OCI-LY7 (cell line): Measurements from ENCODE around the gene CUEDC1.

Source experiments
- EZH2phosphoT487 ChIP-seq: fragments of 200-600 bp; sonication (generic); IDR thresholded peaks from 2 replicates; pipeline ENCODE4 v1.6.1; 2018; ENCODE audit warnings: low read depth, borderline replicate concordance, mild to moderate bottlenecking, mixed run types, antibody characterized with exemption, low read length, moderate library complexity, mixed read lengths
- TF ChIP-seq, protein P1 (sequence below): fragments of 200-600 bp; sonication (generic); conservative IDR thresholded peaks from 2 replicates; pipeline ENCODE4 v1.5.1; 2014; ENCODE audit warnings: mild to moderate bottlenecking, antibody characterized with exemption, low read length, moderate library complexity, mixed read lengths

DNA sequence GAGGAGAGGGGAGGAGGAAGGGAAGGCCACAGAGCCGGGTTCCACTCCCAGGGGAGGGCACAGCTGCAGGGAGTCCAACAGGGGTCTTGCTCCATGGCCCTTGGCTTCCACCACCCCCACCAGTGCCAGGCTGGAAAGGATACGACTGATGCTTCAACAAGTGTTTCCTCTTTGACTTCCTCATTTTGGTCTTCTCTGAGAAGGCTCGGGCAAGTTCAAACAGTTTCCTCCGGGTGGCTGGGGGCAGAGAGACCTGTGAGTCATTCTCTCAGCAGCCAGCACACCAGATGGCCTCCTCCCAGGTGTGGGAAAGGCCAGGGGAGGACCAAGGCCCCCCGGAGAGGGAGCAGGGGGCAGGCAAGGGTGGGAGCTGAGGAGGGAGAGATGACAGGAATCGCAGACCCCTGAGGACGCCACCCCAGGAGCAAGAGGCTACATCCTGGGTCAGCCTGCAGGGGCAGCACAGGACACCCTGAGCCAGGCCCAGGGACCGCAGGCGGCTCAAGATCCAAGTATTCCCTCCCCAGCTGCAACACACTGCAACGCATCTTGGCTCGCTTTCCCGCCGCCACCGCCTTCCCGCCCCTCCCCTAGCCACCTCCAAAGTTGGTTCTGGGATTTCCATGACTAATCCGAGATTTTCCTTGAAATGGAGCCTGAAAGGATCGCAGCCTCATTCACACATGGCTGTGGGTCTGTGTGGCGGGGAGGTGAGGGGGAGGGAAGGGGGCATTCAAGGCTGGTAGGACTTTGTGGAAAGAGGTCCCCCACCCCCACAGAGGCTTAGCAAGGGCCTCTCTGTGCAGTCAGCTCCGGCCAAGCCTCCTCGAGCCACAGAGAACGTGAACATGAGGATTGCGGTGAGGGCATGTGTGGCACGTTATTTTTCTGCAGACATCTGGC, 87.0 kb downstream of the CUEDC1 start:
- TF ChIP-seq, protein P1, sequence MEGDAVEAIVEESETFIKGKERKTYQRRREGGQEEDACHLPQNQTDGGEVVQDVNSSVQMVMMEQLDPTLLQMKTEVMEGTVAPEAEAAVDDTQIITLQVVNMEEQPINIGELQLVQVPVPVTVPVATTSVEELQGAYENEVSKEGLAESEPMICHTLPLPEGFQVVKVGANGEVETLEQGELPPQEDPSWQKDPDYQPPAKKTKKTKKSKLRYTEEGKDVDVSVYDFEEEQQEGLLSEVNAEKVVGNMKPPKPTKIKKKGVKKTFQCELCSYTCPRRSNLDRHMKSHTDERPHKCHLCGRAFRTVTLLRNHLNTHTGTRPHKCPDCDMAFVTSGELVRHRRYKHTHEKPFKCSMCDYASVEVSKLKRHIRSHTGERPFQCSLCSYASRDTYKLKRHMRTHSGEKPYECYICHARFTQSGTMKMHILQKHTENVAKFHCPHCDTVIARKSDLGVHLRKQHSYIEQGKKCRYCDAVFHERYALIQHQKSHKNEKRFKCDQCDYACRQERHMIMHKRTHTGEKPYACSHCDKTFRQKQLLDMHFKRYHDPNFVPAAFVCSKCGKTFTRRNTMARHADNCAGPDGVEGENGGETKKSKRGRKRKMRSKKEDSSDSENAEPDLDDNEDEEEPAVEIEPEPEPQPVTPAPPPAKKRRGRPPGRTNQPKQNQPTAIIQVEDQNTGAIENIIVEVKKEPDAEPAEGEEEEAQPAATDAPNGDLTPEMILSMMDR: peak; percentile 50
- TF ChIP-seq EZH2phosphoT487: no peak
